Kidney (tissue), 14 donors: ENCODE data around the gene FCRL1. TPM values are rescaled to one million over a fixed set of nuclear protein-coding genes. Genes with fewer than 3 reads are reported as not detected.

Experiments
- DNase-seq, 5 donors: peaks; one replicate each; pipeline ENCODE4 v3.0.0-alpha.2; 2013 to 2020
- FAIRE-seq: peaks from 2 replicates; lab custom pipeline; 2012; peaks lifted over from hg19 to GRCh38; lab: Jason Lieb, UNC
- H3K27ac ChIP-seq, 2 donors: one replicate each; pipeline ENCODE4 v1.7.0; 2013; ENCODE audit warnings: low read depth in 2 of 2, low read length in 2 of 2, inconsistent platforms in 1 of 2
- H3K27me3 ChIP-seq: one replicate; pipeline ENCODE4 v1.7.1; 2013; ENCODE audit warnings: low read length, inconsistent platforms; ENCODE audit not compliant: control insufficient read depth, insufficient read depth
- H3K36me3 ChIP-seq, 3 donors: one replicate each; pipeline versions ENCODE4 v1.7.0 to v1.7.1; 2013; ENCODE audit warnings: low read length in 3 of 3, control low read depth in 1 of 3, inconsistent platforms in 1 of 3; ENCODE audit not compliant: insufficient read depth in 3 of 3, control insufficient read depth in 2 of 3
- H3K4me1 ChIP-seq, 3 donors: one replicate each; pipeline versions ENCODE4 v1.7.0 to v1.7.1; 2013; ENCODE audit warnings: low read length in 3 of 3, inconsistent platforms in 1 of 3, low read depth in 1 of 3; ENCODE audit not compliant: control insufficient read depth in 2 of 3, insufficient read depth in 2 of 3
- H3K4me3 ChIP-seq, 3 donors: one replicate each; pipeline versions ENCODE4 v1.7.0 to v1.8.1; 2013; ENCODE audit warnings: low read length in 3 of 3, control low read depth in 1 of 3, inconsistent platforms in 1 of 3
- H3K9ac ChIP-seq, 3 donors: one replicate each; pipeline versions ENCODE4 v1.7.0 to v1.7.1; 2013; ENCODE audit warnings: low read length in 3 of 3, control low read depth in 1 of 3, inconsistent platforms in 1 of 3
- H3K9me3 ChIP-seq, 3 donors: one replicate each; pipeline versions ENCODE4 v1.7.0 to v1.7.1; 2013; ENCODE audit warnings: low read length in 3 of 3, control low read depth in 1 of 3, inconsistent platforms in 1 of 3; ENCODE audit not compliant: control insufficient read depth in 2 of 3, insufficient read depth in 1 of 3
- CTCF ChIP-seq: IDR thresholded peaks from 3 replicates; pipeline ENCODE4 v1.5.1; 2012; ENCODE audit warnings: mild to moderate bottlenecking, moderate library complexity, borderline replicate concordance; ENCODE audit not compliant: insufficient read depth; ENCODE audit errors: extremely low read depth
- intact Hi-C: fragments of 100-400 bp; cut with DNase I; formaldehyde crosslinking; loops from one replicate; pipeline ENCODE4 v1.11.1; 2022
- polyA plus RNA-seq: library from polyadenylated mRNA; stranded (reverse); fragments of 350-450 nt; fragmentation: Illumina TruSeq; extraction: RNeasy Lipid Tissue Mini Kit (QIAGEN cat#74804); gene quantifications from one replicate; pipeline ENCODE4 v1.2.3, GENCODE V29; 2014; ENCODE audit warnings: low read depth, low replicate concordance; ENCODE audit not compliant: insufficient read depth
- total RNA-seq: library from RNA; stranded (reverse); fragmentation: NEBNext Ultra II Directional; extraction: Animal tissue kit (Norgen Biotek cat#: 25700); gene quantifications from one replicate; pipeline ENCODE4 v1.2.1, GENCODE V29; 2021
- donor health status: control.
- donor health status: control.
- donor health status: control.
- donor health status: control.
- donor health status: control.
- donor health status: DM: yes; HTN: yes; CAD: no.
- donor health status: Normal renal cell carcinoma (clear cell type).

The FCRL1 gene
- total and polyA plus RNA-seq, 2 donors from 2014 or later: 5.7 TPM; not detected in 1

- Histone ChIP-seq H3K4me1 (no peaks in the 10 kb centered on the region), H3K27ac (no peak overlapping the region), H3K36me3 (no peaks in the 10 kb centered on the region), H3K9ac (no peak overlapping the region), H3K27me3 (no peaks in the 10 kb centered on the region), H3K9me3 (no peaks in the 10 kb centered on the region), H3K4me3 (no peak overlapping the region)
- TF ChIP-seq CTCF: no peak
- intact Hi-C loops: no loop called here
- no peak for DNase-seq
- no peak for FAIRE-seq
These were observed 24.3 kb upstream of the FCRL1 start for GRCh38 chr1:157844089-157844830.

GRCh38 chr1:157842939-157843338 lies 23.0 kb upstream of the FCRL1 start:
- Histone ChIP-seq H3K9ac (no peak overlapping the region), H3K36me3 (no peaks in the 10 kb centered on the region), H3K9me3 (no peaks in the 10 kb centered on the region), H3K4me1 (no peaks in the 10 kb centered on the region), H3K27me3 (no peaks in the 10 kb centered on the region), H3K27ac (no peak overlapping the region), H3K4me3 (no peak overlapping the region)
- DNase-seq (no peak), FAIRE-seq (no peak)
- intact Hi-C loops: no loop called here
- no peak for TF ChIP-seq CTCF

GRCh38 chr1:157841708-157842107 lies 21.8 kb upstream of the FCRL1 start, which contains the start of gene CD5L:
Gene CD5L, minus strand, starts transcription at chr1:157841808. Its CDS starts 107 bp downstream, at chr1:157841701.
- no peaks in the 10 kb centered on the region for H3K36me3 ChIP-seq
- H3K4me3 ChIP-seq: no peak within 1 kb of the TSS
- FAIRE-seq (no peak), DNase-seq (no peak)
- H3K9me3 ChIP-seq: no peaks in the 10 kb centered on the region
- TF ChIP-seq CTCF: no peak
- no peak within 1 kb of the TSS for H3K9ac ChIP-seq
- H3K27ac ChIP-seq: no peak within 1 kb of the TSS
- no peaks in the 10 kb centered on the region for H3K4me1 ChIP-seq
- intact Hi-C loops: no loop called here
- H3K27me3 ChIP-seq: no peaks in the 10 kb centered on the region

GRCh38 chr1:157838966-157839365 lies 19.0 kb upstream of the FCRL1 start:
- Histone ChIP-seq H3K9ac (no peak overlapping the region), H3K9me3 (no peaks in the 10 kb centered on the region), H3K27ac (no peak overlapping the region), H3K4me3 (no peak overlapping the region), H3K27me3 (no peaks in the 10 kb centered on the region), H3K4me1 (no peaks in the 10 kb centered on the region), H3K36me3 (no peaks in the 10 kb centered on the region)
- no peak for FAIRE-seq
- peak in 1 of 5 donors; percentile 9 for DNase-seq
- intact Hi-C loops: no loop called here
- no peak for TF ChIP-seq CTCF
